Skin of body (tissue), 2 donors: ENCODE data around the gene TJP2. TPM values are rescaled to one million over a fixed set of nuclear protein-coding genes. Genes with fewer than 3 reads are reported as not detected.

Experiments used
- DNase-seq: peaks from one replicate; lab custom pipeline; 2025; lab: John Stamatoyannopoulos, UW
- total RNA-seq: library from RNA; depleted of rRNA; stranded (reverse); fragments of >200 nt; gene quantifications from one replicate; pipeline ENCODE4 v1.2.3, GENCODE V29; 2014

The TJP2 gene
- 78.6 TPM for total RNA-seq

DNA sequence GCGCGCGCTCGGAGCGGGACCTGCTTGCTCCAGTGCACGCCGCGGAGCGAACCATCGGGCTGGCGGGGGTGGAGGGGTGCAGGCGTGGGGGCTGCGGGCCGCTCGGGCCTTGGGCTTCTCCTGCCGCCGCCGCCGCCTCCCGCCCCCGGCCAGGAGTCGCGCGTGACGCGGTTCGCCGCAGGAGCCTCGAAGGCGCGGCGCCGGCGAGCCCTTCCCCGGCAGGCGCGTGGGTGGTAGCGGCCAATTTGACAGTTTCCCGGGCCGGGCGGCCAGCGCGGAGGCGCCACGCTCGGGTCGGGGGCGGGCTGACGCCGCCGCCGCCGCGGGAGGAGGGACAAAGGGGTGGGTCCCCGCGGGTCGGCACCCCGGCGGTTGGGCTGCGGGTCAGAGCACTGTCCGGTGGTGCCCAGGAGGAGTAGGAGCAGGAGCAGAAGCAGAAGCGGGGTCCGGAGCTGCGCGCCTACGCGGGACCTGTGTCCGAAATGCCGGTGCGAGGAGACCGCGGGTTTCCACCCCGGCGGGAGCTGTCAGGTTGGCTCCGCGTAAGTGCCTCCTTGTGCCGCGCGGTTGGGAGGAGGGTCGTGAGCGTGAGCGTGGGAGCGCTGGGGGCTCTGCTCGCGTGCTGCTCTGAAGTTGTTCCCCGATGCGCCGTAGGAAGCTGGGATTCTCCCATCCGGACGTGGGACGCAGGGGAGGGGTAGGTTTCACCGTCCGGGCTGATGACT is at the start of gene TJP2:
Gene TJP2, plus strand, starts transcription at position 387 of the 725 bp plus-strand sequence. Its CDS starts 96 bp downstream, at position 483.
- no peak for DNase-seq

GRCh38 chr9:69130456-69131441 is 43.3 kb upstream of the TJP2 start:
- DNase-seq: peak; percentile 3

GRCh38 chr9:69131682-69132081 is 42.4 kb upstream of the TJP2 start:
- DNase-seq: peak; percentile 80

- no peak for DNase-seq
These were observed 41.7 kb upstream of the TJP2 start for GRCh38 chr9:69132361-69132760.

DNA sequence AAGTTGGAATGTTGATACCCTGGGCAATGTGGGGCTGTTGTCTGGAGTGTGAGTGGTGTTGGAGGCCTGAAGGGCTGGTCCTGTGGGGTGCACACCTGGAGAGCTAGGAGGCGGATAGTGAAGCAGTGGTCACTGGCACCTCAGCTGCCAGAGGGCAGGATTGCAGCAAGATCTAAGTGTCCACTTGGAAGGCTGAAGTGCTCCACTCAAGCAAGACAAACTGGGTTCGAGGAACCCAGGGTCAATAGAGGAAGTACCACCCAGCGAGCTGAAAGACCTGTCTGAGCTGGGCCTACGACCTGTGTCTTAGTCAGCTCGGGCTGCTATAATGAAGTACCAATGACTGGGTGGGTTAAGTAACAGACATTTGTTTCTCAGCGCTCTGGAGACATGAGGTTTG is 39.7 kb upstream of the TJP2 start:
- no peak for DNase-seq

DNA sequence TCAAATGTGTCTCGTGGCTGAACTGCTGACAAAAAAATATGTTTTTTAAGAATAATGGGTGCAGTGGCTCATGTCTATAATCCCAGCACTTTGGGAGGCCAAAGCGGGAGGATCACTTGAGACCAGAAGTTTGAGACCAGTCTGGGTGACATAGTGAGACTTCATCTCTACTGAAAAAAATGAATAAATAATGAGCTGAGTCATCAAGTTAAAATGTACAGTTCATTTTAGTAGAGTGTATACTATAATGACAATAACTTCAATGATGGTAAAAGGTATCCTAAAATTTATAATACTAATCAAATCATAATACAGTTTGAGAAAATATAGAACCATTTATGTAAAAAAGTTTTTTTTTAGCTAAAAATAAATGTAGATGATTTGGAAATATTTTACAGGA is 37.9 kb upstream of the TJP2 start:
- DNase-seq: no peak

- DNase-seq: no peak
These were observed 37.3 kb upstream of the TJP2 start for GRCh38 chr9:69136779-69137178.

- DNase-seq: no peak
These were observed 36.8 kb upstream of the TJP2 start for GRCh38 chr9:69137311-69137710.

DNA sequence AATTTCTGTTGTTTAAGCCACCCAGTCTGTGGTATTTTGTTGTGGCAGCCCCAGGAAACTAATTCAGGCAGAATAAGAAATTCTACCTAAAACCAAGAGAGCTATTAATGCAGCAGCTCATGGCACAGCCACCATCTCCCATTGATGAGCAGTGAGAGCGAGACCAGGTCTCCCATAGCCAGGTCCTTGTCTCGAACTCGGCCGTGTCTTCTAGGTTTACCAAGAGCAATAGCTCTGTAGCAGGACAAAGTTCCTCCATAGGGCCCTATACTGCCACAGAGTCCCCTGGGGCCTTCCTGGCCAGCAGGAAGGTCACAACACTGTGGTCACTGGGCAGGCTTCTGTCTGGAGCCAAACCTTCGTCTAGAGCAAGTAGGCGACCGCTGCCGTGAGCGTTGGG is 34.5 kb upstream of the TJP2 start:
- DNase-seq: no peak

DNA sequence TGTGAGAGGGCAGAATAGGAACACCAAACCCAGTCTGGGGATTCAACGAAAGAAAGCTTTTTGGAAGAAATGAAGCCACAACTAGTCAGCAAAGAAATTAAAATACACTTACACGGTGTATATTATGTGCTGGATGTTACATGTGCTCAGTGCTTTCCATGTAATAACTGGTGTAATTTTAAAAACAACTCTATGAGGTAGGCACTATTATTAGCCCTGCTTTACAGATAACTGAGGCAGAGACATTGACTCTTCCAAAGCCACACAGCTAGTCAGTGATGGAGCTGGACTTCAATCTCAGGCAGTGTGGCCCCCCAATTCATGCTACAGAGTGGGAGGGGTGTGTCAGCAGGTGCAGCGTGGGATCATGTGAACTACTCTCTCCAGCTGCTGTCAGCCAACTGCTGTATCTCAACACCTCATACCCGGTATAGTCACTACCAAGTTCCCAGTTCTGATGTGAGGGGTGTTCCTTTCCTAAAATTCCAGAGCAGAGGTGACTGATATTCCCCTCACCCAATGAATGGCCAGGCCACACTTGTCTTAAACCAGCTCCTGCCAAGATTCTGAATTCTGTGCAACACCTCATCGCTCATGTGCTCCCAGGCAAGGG is 33.8 kb upstream of the TJP2 start:
- DNase-seq: no peak

DNA sequence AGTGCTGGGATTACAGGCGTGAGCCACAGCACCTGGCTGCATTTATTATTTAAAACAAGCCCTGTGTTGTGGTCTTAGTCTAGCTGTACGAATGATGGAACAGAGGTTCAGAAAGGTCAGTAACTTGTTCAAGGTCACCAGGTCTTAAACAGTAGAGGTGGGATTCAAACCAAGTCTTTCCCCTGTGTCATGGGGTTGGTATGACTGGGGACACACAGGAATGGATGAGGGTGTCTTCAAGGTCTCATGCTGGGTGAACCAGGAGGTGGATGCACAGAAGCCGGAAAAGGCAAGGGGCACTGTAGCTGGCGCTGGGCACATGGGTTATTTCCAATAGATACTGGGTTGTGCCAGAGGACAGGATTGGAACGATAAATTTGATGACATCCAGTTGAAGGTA is 32.2 kb upstream of the TJP2 start:
- DNase-seq: no peak

GRCh38 chr9:69143291-69143690 is 30.8 kb upstream of the TJP2 start:
- no peak for DNase-seq

GRCh38 chr9:69145144-69145715 is 28.8 kb upstream of the TJP2 start:
- DNase-seq: peak; percentile 7

DNA sequence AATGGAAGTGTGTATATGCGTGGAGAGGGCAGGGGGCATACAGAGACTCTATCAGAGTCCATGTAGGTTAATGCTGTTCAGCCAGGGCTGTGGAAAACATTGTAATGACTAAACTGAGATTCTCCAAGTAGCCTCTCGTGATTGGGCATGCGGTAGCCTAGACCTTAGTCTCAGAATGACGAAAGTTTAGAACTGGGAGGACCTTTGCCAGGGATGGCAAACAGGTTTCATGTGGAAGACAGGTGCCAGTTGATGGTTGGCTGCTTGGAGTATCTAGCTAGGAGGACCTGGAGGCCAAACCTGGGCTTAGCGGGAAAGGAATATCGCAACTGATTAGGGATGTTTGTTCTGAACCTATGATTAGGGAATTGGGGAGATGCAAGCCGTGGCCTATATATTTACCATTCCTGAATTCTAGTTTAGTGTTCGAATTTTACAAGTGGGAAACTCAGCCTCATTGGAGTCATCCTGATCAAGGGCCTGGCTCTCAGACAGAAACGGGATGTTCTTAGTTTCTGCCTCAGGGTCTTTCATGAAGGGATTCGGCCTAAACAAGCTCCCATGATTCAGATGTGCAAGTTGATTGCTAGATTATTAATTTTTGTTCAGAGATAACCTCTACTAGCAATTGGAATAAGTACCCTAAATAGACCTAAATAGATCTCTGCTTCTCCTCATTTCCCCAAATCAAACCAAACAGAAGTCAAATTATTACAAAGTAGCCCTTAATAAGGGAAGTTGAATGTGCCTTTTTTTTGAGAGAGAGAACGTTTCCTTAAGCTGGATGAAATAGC is 26.8 kb upstream of the TJP2 start:
- no peak for DNase-seq

- DNase-seq: no peak
These were observed 24.7 kb upstream of the TJP2 start for GRCh38 chr9:69149321-69149807.

DNA sequence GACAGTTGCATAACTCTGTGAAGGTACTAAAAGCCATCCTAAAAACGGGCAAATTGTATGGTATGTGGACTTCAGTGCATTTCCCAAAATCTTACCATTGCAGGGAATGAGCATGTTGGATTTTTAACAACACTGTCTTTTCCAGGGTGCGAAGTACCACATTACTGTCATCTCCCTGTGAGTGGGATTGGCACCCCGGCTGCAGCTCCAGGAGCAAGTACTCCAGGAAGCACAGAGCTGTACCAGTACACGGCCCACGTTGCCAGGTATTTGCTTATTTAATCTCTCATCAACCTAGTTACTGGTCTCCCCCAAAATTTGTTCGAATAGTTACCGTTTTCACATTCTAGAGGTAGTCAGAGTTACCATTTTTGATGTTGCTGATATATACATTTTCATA is 22.6 kb upstream of the TJP2 start:
- no peak for DNase-seq

- DNase-seq: no peak
These were observed 20.2 kb upstream of the TJP2 start for GRCh38 chr9:69153707-69154521.

GRCh38 chr9:69155341-69156030 is 18.6 kb upstream of the TJP2 start:
- no peak for DNase-seq

GRCh38 chr9:69157751-69158466 is 16.2 kb upstream of the TJP2 start:
- DNase-seq: no peak
